ENCODE results near the gene OPTC.

- TF ChIP-seq CTCF (IDR thresholded peaks at IDR 0.05) (no peak), EZH2 (IDR thresholded peaks at IDR 0.05; ENCODE audit: borderline replicate concordance, insufficient read depth, low read depth, low read length, poor library complexity, severe bottlenecking) (no peak)
These were observed 9.9 kb downstream of the OPTC start for GRCh38 chr1:203503836-203504235.

All from B cell (primary cell).